Measurements from ENCODE around the gene WDR37. TPM values are rescaled to one million over a fixed set of nuclear protein-coding genes. Genes with fewer than 3 reads are reported as not detected.

The WDR37 gene
- total RNA-seq, 1 experiment from 2014 or later: 17.5 TPM

GRCh38 chr10:1126461-1126860, 70.3 kb downstream of the WDR37 start:
- no peak for DNase-seq (ENCODE audit: low read depth)

GRCh38 chr10:1127629-1128028, 71.4 kb downstream of the WDR37 start:
- DNase-seq (ENCODE audit: low read depth): no peak

GRCh38 chr10:1128115-1128514, 71.9 kb downstream of the WDR37 start:
- DNase-seq (ENCODE audit: low read depth): no peak

GRCh38 chr10:1128649-1129048, 72.5 kb downstream of the WDR37 start:
- no peak for DNase-seq (ENCODE audit: low read depth)

GRCh38 chr10:1130226-1130625, 74.0 kb downstream of the WDR37 start:
- no peak for DNase-seq (ENCODE audit: low read depth)

GRCh38 chr10:1130995-1131790, 75.0 kb downstream of the WDR37 start:
- no peak for DNase-seq (ENCODE audit: low read depth)

GRCh38 chr10:1132584-1132983, 76.4 kb downstream of the WDR37 start:
- DNase-seq (ENCODE audit: low read depth): no peak

- no peak for DNase-seq (ENCODE audit: low read depth)
Observed at GRCh38 chr10:1133495-1134045, 77.4 kb downstream of the WDR37 start.

- DNase-seq (ENCODE audit: low read depth): no peak
Observed at GRCh38 chr10:1134156-1134555, 78.0 kb downstream of the WDR37 start.

GRCh38 chr10:1136268-1136667, 80.1 kb downstream of the WDR37 start:
- DNase-seq (ENCODE audit: low read depth): no peak

GRCh38 chr10:1137499-1138163, 81.4 kb downstream of the WDR37 start:
- no peak for DNase-seq (ENCODE audit: low read depth)

- DNase-seq (ENCODE audit: low read depth): no peak
Observed at GRCh38 chr10:1138529-1138928, 82.3 kb downstream of the WDR37 start.

- DNase-seq (ENCODE audit: low read depth): no peak
Observed at GRCh38 chr10:1141261-1141660, 85.1 kb downstream of the WDR37 start.

- no peak for DNase-seq (ENCODE audit: low read depth)
Observed at GRCh38 chr10:1141701-1142100, 85.5 kb downstream of the WDR37 start.

- DNase-seq (ENCODE audit: low read depth): no peak
Observed at GRCh38 chr10:1142596-1142995, 86.4 kb downstream of the WDR37 start.

GRCh38 chr10:1147810-1148209, 91.6 kb downstream of the WDR37 start:
- DNase-seq (ENCODE audit: low read depth): no peak

- no peak for DNase-seq (ENCODE audit: low read depth)
Observed at GRCh38 chr10:1148855-1149605, 92.8 kb downstream of the WDR37 start.

- no peak for DNase-seq (ENCODE audit: low read depth)
Observed at GRCh38 chr10:1149793-1150637, 93.8 kb downstream of the WDR37 start.

GRCh38 chr10:1150638-1150955, 94.4 kb downstream of the WDR37 start:
- DNase-seq (ENCODE audit: low read depth): no peak

GRCh38 chr10:1151076-1152033, 95.2 kb downstream of the WDR37 start:
- DNase-seq (ENCODE audit: low read depth): no peak

All from LHCN-M2 (cell line).